ENCODE results near the gene OR8B3. TPM values are rescaled to one million over a fixed set of nuclear protein-coding genes. Genes with fewer than 3 reads are reported as not detected.

OR8B3 gene
- polyA plus RNA-seq, 1 of the 3 experiments (the other 2 are of a cell fraction), result not detected

GRCh38 chr11:124346311-124346955, 52.4 kb downstream of the OR8B3 start (continued):
- no peak for TF ChIP-seq ZBTB33 (IDR thresholded peaks at IDR 0.05; ENCODE audit: borderline replicate concordance, low read depth)
- no peak for TF ChIP-seq RXRA (IDR thresholded peaks at IDR 0.05; ENCODE audit: borderline replicate concordance, low read depth)
- no peak for TF ChIP-seq ELF1 (IDR thresholded peaks at IDR 0.05)
- TF ChIP-seq MXI1 (IDR thresholded peaks at IDR 0.05; ENCODE audit: low read depth, low read length), result no peak
- TF ChIP-seq IRF3 (IDR thresholded peaks at IDR 0.05; ENCODE audit: low read depth, low read length), result no peak

Other genes with a start within 250 kb of the OR8B3 start
- not detected in 2 replicates for gene OR10D3, start 215.7 kb downstream of the OR8B3 start, polyA plus RNA-seq (2012; rRNA removed)
- gene OR8G1, start 157.9 kb downstream of the OR8B3 start, polyA plus RNA-seq (2012; rRNA removed), result not detected in 2 replicates
- gene OR8G5, start 142.6 kb downstream of the OR8B3 start, polyA plus RNA-seq (2012; rRNA removed), result not detected in 2 replicates
- not detected in 2 replicates for gene OR8D1, start 85.1 kb downstream of the OR8B3 start, polyA plus RNA-seq (2012; rRNA removed)
- not detected in 2 replicates for gene OR8D2, start 78.8 kb downstream of the OR8B3 start, polyA plus RNA-seq (2012; rRNA removed)
- gene OR8B2, start 14.5 kb downstream of the OR8B3 start, polyA plus RNA-seq (2012; rRNA removed), result not detected in 2 replicates
- gene OR8B4, start 25.8 kb upstream of the OR8B3 start, polyA plus RNA-seq (2012; rRNA removed), result not detected in 2 replicates
- gene OR8B8, start 46.7 kb upstream of the OR8B3 start, polyA plus RNA-seq (2012; rRNA removed), result not detected in 2 replicates
- not detected in 2 replicates for gene OR8B12, start 144.6 kb upstream of the OR8B3 start, polyA plus RNA-seq (2012; rRNA removed)
- gene OR8A1, start 171.0 kb upstream of the OR8B3 start, polyA plus RNA-seq (2012; rRNA removed), result not detected in 2 replicates
- not detected in 2 replicates for gene PANX3, start 212.4 kb upstream of the OR8B3 start, polyA plus RNA-seq (2012; rRNA removed)
- 22.0 and 29.0 TPM in 2 replicates for gene TBRG1, start 223.8 kb upstream of the OR8B3 start, polyA plus RNA-seq (2012; rRNA removed)